Uterus (tissue), 2 donors: Measurements from ENCODE around the gene TSGA10.

ENCODE experiments used
- CTCF ChIP-seq, 4 experiments: fragments of 200-600 bp in 2 of 4; fragments of 450-650 bp in 2 of 4; sonication (generic) in 2 of 4; IDR thresholded peaks; one replicate each; pipeline ENCODE4 v1.5.1; 2016 to 2019; ENCODE audit warnings: antibody characterized with exemption in 4 of 4, mild to moderate bottlenecking in 2 of 4, moderate library complexity in 1 of 4
- POLR2A ChIP-seq, 2 donors: fragments of 450-650 bp; IDR thresholded peaks; one replicate each; pipeline ENCODE4 v1.6.1; 2016; ENCODE audit warnings: antibody characterized with exemption in 2 of 2, mild to moderate bottlenecking in 1 of 2, moderate library complexity in 1 of 2

- TF ChIP-seq CTCF (IDR thresholded peaks at IDR 0.05): no peak
- TF ChIP-seq POLR2A (IDR thresholded peaks at IDR 0.05): no peak
These were observed 66.7 kb downstream of the TSGA10 start for GRCh38 chr2:99088017-99088416.
